Caco-2 (cell line): ENCODE data around the gene KRTAP9-9. TPM values are rescaled to one million over a fixed set of nuclear protein-coding genes. Genes with fewer than 3 reads are reported as not detected.

ENCODE experiments used
- BruUV-seq: library from RNA; stranded (reverse); fragments of 400-500 nt; replicated peaks from 2 replicates; lab custom pipeline; 2021; lab: Mats Ljungman, UMichigan
- CTCF ChIA-PET: fragments of 300-600 bp; sonication (Branson Sonifier 250); formaldehyde crosslinking; loops from one replicate; lab custom pipeline; 2022; ENCODE audit warnings: antibody characterized with exemption; lab: Charles Lee
- POLR2A ChIA-PET: fragments of 300-600 bp; sonication (Branson Sonifier 250); formaldehyde crosslinking; loops from one replicate; lab custom pipeline; 2022; ENCODE audit warnings: antibody characterized with exemption; lab: Charles Lee
- DNase-seq, 2 experiments: peaks; one replicate each; pipeline versions ENCODE4 v3.0.0 to v3.0.0-alpha.2; 2020 to 2022
- H3K27me3 ChIP-seq: replicated peaks from 2 replicates; pipeline ENCODE4 v1.6.0; 2011; ENCODE audit warnings: low read length; ENCODE audit not compliant: control insufficient read depth, insufficient read depth
- H3K36me3 ChIP-seq: 2 replicates; pipeline ENCODE4 v1.5.1; 2011; ENCODE audit warnings: low read length; ENCODE audit not compliant: control insufficient read depth, insufficient read depth
- H3K4me1 ChIP-seq: fragments of 250-450 bp; sonication (Bioruptor Pico); 2 replicates; pipeline ENCODE4 v1.5.1; 2020; ENCODE audit warnings: mild to moderate bottlenecking
- H3K4me3 ChIP-seq: 2 replicates; pipeline ENCODE4 v1.5.1; 2011; ENCODE audit warnings: low read depth, mild to moderate bottlenecking, control low read depth, low read length
- H3K9me3 ChIP-seq: fragments of 250-450 bp; sonication (Bioruptor Pico); 2 replicates; pipeline ENCODE4 v1.5.1; 2020; ENCODE audit warnings: mild to moderate bottlenecking, moderate library complexity
- H3K27ac Mint-ChIP-seq: one replicate; pipeline ENCODE4 v1.8.0; 2022; ENCODE audit warnings: mixed read lengths; ENCODE audit not compliant: unreplicated experiment
- H3K27me3 Mint-ChIP-seq: one replicate; pipeline ENCODE4 v1.8.0; 2022; ENCODE audit warnings: mixed read lengths; ENCODE audit not compliant: insufficient read depth, unreplicated experiment
- H3K36me3 Mint-ChIP-seq: one replicate; pipeline ENCODE4 v1.8.0; 2022; ENCODE audit warnings: mild to moderate bottlenecking, mixed read lengths; ENCODE audit not compliant: insufficient read depth, unreplicated experiment
- H3K4me1 Mint-ChIP-seq: one replicate; pipeline ENCODE4 v1.8.0; 2022; ENCODE audit warnings: low read depth, mixed read lengths; ENCODE audit not compliant: unreplicated experiment
- H3K4me3 Mint-ChIP-seq: one replicate; pipeline ENCODE4 v1.8.0; 2022; ENCODE audit warnings: mild to moderate bottlenecking, moderate library complexity, mixed read lengths; ENCODE audit not compliant: unreplicated experiment
- H3K9me3 Mint-ChIP-seq: one replicate; pipeline ENCODE4 v1.8.0; 2022; ENCODE audit warnings: mixed read lengths; ENCODE audit not compliant: unreplicated experiment
- intact Hi-C: fragments of 100-400 bp; cut with micrococcal nuclease; formaldehyde crosslinking; loops from one replicate; pipeline ENCODE4 v1.10.0; 2022; ENCODE audit not compliant: unreplicated experiment
- total RNA-seq: library from RNA; stranded (reverse); gene quantifications from 2 replicates; pipeline ENCODE4 v1.2.3, GENCODE V29; 2022
- TF ChIP-seq, protein P1 (sequence below), 2 experiments: fragments of 200-600 bp in 1 of 2; IDR thresholded peaks; 1 replicate in 1 of 2; 2 replicates in 1 of 2; pipeline versions ENCODE4 v1.5.1 to v1.8.0; 2011 to 2022; ENCODE audit warnings: antibody characterized with exemption in 1 of 2, control low read depth in 1 of 2, inconsistent platforms in 1 of 2, low read depth in 1 of 2, low read length in 1 of 2, mild to moderate bottlenecking in 1 of 2, moderate library complexity in 1 of 2; ENCODE audit not compliant: insufficient read depth in 1 of 2, severe bottlenecking in 1 of 2, unreplicated experiment in 1 of 2

The KRTAP9-9 gene
- total RNA-seq, 1 experiment from 2014 or later: not detected

- Mint-ChIP-seq H3K4me3 (no peak overlapping the region), H3K27me3 (no peaks in the 10 kb centered on the region), H3K36me3 (no peaks in the 10 kb centered on the region), H3K4me1 (no peaks in the 10 kb centered on the region), H3K9me3 (no peaks in the 10 kb centered on the region), H3K27ac (no peak overlapping the region)
- H3K4me1 ChIP-seq: no peaks in the 10 kb centered on the region
- POLR2A ChIA-PET: no interaction called here
- BruUV-seq: no TSS peak
- no peaks in the 10 kb centered on the region for H3K9me3 ChIP-seq
- H3K27me3 ChIP-seq: no peaks in the 10 kb centered on the region
- CTCF ChIA-PET: no interaction called here
- H3K4me3 ChIP-seq: no peak overlapping the region
- intact Hi-C loops: no loop called here
- DNase-seq: no peak
- TF ChIP-seq, protein P1, sequence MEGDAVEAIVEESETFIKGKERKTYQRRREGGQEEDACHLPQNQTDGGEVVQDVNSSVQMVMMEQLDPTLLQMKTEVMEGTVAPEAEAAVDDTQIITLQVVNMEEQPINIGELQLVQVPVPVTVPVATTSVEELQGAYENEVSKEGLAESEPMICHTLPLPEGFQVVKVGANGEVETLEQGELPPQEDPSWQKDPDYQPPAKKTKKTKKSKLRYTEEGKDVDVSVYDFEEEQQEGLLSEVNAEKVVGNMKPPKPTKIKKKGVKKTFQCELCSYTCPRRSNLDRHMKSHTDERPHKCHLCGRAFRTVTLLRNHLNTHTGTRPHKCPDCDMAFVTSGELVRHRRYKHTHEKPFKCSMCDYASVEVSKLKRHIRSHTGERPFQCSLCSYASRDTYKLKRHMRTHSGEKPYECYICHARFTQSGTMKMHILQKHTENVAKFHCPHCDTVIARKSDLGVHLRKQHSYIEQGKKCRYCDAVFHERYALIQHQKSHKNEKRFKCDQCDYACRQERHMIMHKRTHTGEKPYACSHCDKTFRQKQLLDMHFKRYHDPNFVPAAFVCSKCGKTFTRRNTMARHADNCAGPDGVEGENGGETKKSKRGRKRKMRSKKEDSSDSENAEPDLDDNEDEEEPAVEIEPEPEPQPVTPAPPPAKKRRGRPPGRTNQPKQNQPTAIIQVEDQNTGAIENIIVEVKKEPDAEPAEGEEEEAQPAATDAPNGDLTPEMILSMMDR (IDR thresholded peaks at IDR 0.05; ENCODE audit: insufficient read depth in 1 of 2, low read depth in 1 of 2, low read length in 1 of 2, severe bottlenecking in 1 of 2, unreplicated experiment in 1 of 2): no peak
- H3K36me3 ChIP-seq: no peaks in the 10 kb centered on the region
These were observed 38.8 kb downstream of the KRTAP9-9 start for GRCh38 chr17:41294016-41294415.

DNA sequence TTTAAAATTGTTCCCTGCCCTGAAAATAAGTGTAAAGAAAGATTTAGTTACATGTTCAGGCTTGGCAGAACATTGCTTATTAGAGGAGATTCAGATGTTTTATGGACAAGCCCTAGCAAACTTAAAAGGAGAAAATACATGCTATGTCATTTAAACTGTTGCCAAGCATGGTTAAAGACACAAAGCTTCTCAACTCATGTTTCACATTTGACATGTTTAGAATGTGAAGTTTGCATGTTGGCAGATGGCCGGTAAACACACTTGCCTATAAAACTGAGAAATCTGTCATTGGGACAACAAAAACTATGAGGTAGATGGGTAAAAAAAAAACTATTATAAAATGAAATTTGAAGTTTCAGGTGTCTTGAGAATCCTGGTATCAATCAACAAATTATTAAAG is 41.7 kb downstream of the KRTAP9-9 start:
- no peak for DNase-seq

GRCh38 chr17:41298458-41299135 is 43.4 kb downstream of the KRTAP9-9 start:
- POLR2A ChIA-PET: no interaction called here
- no peak overlapping the region for H3K4me3 Mint-ChIP-seq
- intact Hi-C loops: no loop called here
- H3K4me3 ChIP-seq: no peak overlapping the region
- no peaks in the 10 kb centered on the region for H3K9me3 Mint-ChIP-seq
- no peak overlapping the region for H3K27ac Mint-ChIP-seq
- H3K36me3 ChIP-seq: no peaks in the 10 kb centered on the region
- no peaks in the 10 kb centered on the region for H3K36me3 Mint-ChIP-seq
- no peaks in the 10 kb centered on the region for H3K4me1 Mint-ChIP-seq
- CTCF ChIA-PET: no interaction called here
- no peaks in the 10 kb centered on the region for H3K9me3 ChIP-seq
- H3K4me1 ChIP-seq: no peaks in the 10 kb centered on the region
- no peaks in the 10 kb centered on the region for H3K27me3 Mint-ChIP-seq
- TF ChIP-seq, protein P1 (IDR thresholded peaks at IDR 0.05; ENCODE audit: insufficient read depth in 1 of 2, low read depth in 1 of 2, low read length in 1 of 2, severe bottlenecking in 1 of 2, unreplicated experiment in 1 of 2): no peak
- H3K27me3 ChIP-seq: no peaks in the 10 kb centered on the region
- DNase-seq: no peak
- no TSS peak for BruUV-seq

More for the DNA sequence above, 41.7 kb downstream of the KRTAP9-9 start:
- TF ChIP-seq, protein P1 (IDR thresholded peaks at IDR 0.05; ENCODE audit: insufficient read depth in 1 of 2, low read depth in 1 of 2, low read length in 1 of 2, severe bottlenecking in 1 of 2, unreplicated experiment in 1 of 2): no peak
- Histone ChIP-seq H3K36me3 (no peaks in the 10 kb centered on the region), H3K4me3 (no peak overlapping the region), H3K4me1 (no peaks in the 10 kb centered on the region), H3K27me3 (no peaks in the 10 kb centered on the region), H3K9me3 (no peaks in the 10 kb centered on the region)
- H3K36me3 Mint-ChIP-seq: no peaks in the 10 kb centered on the region
- CTCF ChIA-PET: no interaction called here
- no TSS peak for BruUV-seq
- H3K27me3 Mint-ChIP-seq: no peaks in the 10 kb centered on the region
- POLR2A ChIA-PET: no interaction called here
- intact Hi-C loops: no loop called here
- no peak overlapping the region for H3K27ac Mint-ChIP-seq
- H3K4me3 Mint-ChIP-seq: no peak overlapping the region
- H3K9me3 Mint-ChIP-seq: no peaks in the 10 kb centered on the region
- H3K4me1 Mint-ChIP-seq: no peaks in the 10 kb centered on the region
